Mammary epithelial cell (primary cell): ENCODE measurements around the gene PRRG4.

Experiments used
- CTCF ChIP-seq, 2 donors: IDR thresholded peaks in 1 of 2; conservative IDR thresholded peaks in 1 of 2; 2 replicates each; pipeline ENCODE4 v1.5.1; 2011 to 2012; ENCODE audit warnings: inconsistent platforms in 2 of 2, low read length in 2 of 2, mild to moderate bottlenecking in 2 of 2, control low read depth in 1 of 2, low read depth in 1 of 2; ENCODE audit not compliant: insufficient read depth in 1 of 2; ENCODE audit errors: extremely low read depth in 1 of 2
- EZH2 ChIP-seq: IDR thresholded peaks from 2 replicates; pipeline ENCODE4 v1.6.1; 2012; ENCODE audit warnings: low read length, inconsistent platforms, borderline replicate concordance

GRCh38 chr11:32894149-32894827, 64.6 kb downstream of the PRRG4 start:
- TF ChIP-seq CTCF (conservative IDR thresholded peaks at IDR 0.05 in 1 of 2, IDR thresholded peaks at IDR 0.05 in 1 of 2; ENCODE audit: extremely low read depth in 1 of 2, insufficient read depth in 1 of 2, low read depth in 1 of 2, low read length in 2 of 2) (no peak), EZH2 (no peak)
